Gastrocnemius medialis (tissue), 4 donors: ENCODE measurements around the gene SLC40A1.

Experiments used
- CTCF ChIP-seq, 5 experiments: fragments of 450-650 bp in 3 of 5; fragments of 200-600 bp in 2 of 5; sonication (generic) in 2 of 5; IDR thresholded peaks in 4 of 5; conservative IDR thresholded peaks in 1 of 5; 1 replicate in 4 of 5; 2 replicates in 1 of 5; pipeline ENCODE4 v1.5.1; 2016 to 2019; ENCODE audit warnings: antibody characterized with exemption in 5 of 5, mild to moderate bottlenecking in 3 of 5, moderate library complexity in 3 of 5
- POLR2A ChIP-seq, 2 donors: fragments of 450-650 bp; IDR thresholded peaks; one replicate each; pipeline ENCODE4 v1.6.1; 2017; ENCODE audit warnings: antibody characterized with exemption in 2 of 2, mild to moderate bottlenecking in 2 of 2, moderate library complexity in 2 of 2

- no peak for TF ChIP-seq CTCF (IDR thresholded peaks at IDR 0.05 in 4 of 5, conservative IDR thresholded peaks at IDR 0.05 in 1 of 5)
- no peak for TF ChIP-seq POLR2A (IDR thresholded peaks at IDR 0.05)
These were observed 23.2 kb downstream of the SLC40A1 start for GRCh38 chr2:189557373-189557772.
